Measurements from ENCODE around the gene ABI3BP.

Gene ABI3BP

GRCh38 chr3:100915706-100916495, 77.3 kb downstream of the ABI3BP start:
- H3K36me3 ChIP-seq (replicated peaks), result no peaks in the 10 kb centered on the region
- H3K27ac ChIP-seq, result no peak overlapping the region
- in situ Hi-C loops (cut with HindIII; ENCODE audit: low pct_ligation_motif_present, low sequenced_read_pairs), result no loop called here
- TF ChIP-seq CTCF (IDR thresholded peaks at IDR 0.05; ENCODE audit: low read depth, low read length, missing control alignments), result no peak
- no peaks in the 10 kb centered on the region for H3K27me3 ChIP-seq (replicated peaks)
- no peak overlapping the region for H3K4me3 ChIP-seq (ENCODE audit: low read depth, low read length)
- DNase-seq, result no peak

GRCh38 chr3:100913870-100914648, 79.2 kb downstream of the ABI3BP start:
- Histone ChIP-seq H3K27me3 (replicated peaks) (no peaks in the 10 kb centered on the region), H3K27ac (peak overlapping the region; percentile 17), H3K36me3 (replicated peaks) (no peaks in the 10 kb centered on the region), H3K4me3 (ENCODE audit: low read depth, low read length) (no peak overlapping the region)
- in situ Hi-C loops (cut with HindIII; ENCODE audit: low pct_ligation_motif_present, low sequenced_read_pairs), result no loop called here
- no peak for TF ChIP-seq CTCF (IDR thresholded peaks at IDR 0.05; ENCODE audit: low read depth, low read length, missing control alignments)
- DNase-seq, result peak; percentile 81

GRCh38 chr3:100912976-100913545, 80.2 kb downstream of the ABI3BP start:
- no peak for TF ChIP-seq CTCF (IDR thresholded peaks at IDR 0.05; ENCODE audit: low read depth, low read length, missing control alignments)
- Histone ChIP-seq H3K27me3 (replicated peaks) (no peaks in the 10 kb centered on the region), H3K4me3 (ENCODE audit: low read depth, low read length) (no peak overlapping the region), H3K36me3 (replicated peaks) (no peaks in the 10 kb centered on the region), H3K27ac (no peak overlapping the region)
- in situ Hi-C loops (cut with HindIII; ENCODE audit: low pct_ligation_motif_present, low sequenced_read_pairs), result no loop called here
- DNase-seq, result no peak

GRCh38 chr3:100912571-100912970, 80.7 kb downstream of the ABI3BP start:
- TF ChIP-seq CTCF (IDR thresholded peaks at IDR 0.05; ENCODE audit: low read depth, low read length, missing control alignments), result no peak

GRCh38 chr3:100911956-100912355, 81.3 kb downstream of the ABI3BP start:
- H3K36me3 ChIP-seq (replicated peaks), result no peaks in the 10 kb centered on the region
- in situ Hi-C loops (cut with HindIII; ENCODE audit: low pct_ligation_motif_present, low sequenced_read_pairs), result no loop called here
- no peak overlapping the region for H3K27ac ChIP-seq
- TF ChIP-seq CTCF (IDR thresholded peaks at IDR 0.05; ENCODE audit: low read depth, low read length, missing control alignments), result no peak
- DNase-seq, result no peak
- H3K27me3 ChIP-seq (replicated peaks), result no peaks in the 10 kb centered on the region
- H3K4me3 ChIP-seq (ENCODE audit: low read depth, low read length), result no peak overlapping the region

More at GRCh38 chr3:100912571-100912970, 80.7 kb downstream of the ABI3BP start:
- no peaks in the 10 kb centered on the region for H3K27me3 ChIP-seq (replicated peaks)
- H3K36me3 ChIP-seq (replicated peaks), result no peaks in the 10 kb centered on the region
- in situ Hi-C loops (cut with HindIII; ENCODE audit: low pct_ligation_motif_present, low sequenced_read_pairs), result no loop called here
- no peak for DNase-seq
- no peak overlapping the region for H3K4me3 ChIP-seq (ENCODE audit: low read depth, low read length)
- no peak overlapping the region for H3K27ac ChIP-seq
